AG09309 (cell line): Measurements from ENCODE around the gene ITGBL1.

ENCODE experiments used
- DNase-seq: peaks from one replicate; pipeline ENCODE4 v3.0.0-alpha.2; 2010; ENCODE audit warnings: low read depth
- H3K4me3 ChIP-seq: 2 replicates; pipeline ENCODE4 v1.5.1; 2011; ENCODE audit warnings: mild to moderate bottlenecking, low read depth, low read length, moderate library complexity; ENCODE audit not compliant: control insufficient read depth
- TF ChIP-seq, protein P1 (sequence below): IDR thresholded peaks from 2 replicates; pipeline ENCODE4 v1.5.1; 2011; ENCODE audit warnings: mild to moderate bottlenecking, low read depth, low read length, inconsistent platforms; ENCODE audit not compliant: insufficient read depth, control insufficient read depth; ENCODE audit errors: missing control alignments

ITGBL1 gene

GRCh38 chr13:101727118-101727517, 274.6 kb downstream of the ITGBL1 start:
- no peak overlapping the region for H3K4me3 ChIP-seq
- TF ChIP-seq, protein P1, sequence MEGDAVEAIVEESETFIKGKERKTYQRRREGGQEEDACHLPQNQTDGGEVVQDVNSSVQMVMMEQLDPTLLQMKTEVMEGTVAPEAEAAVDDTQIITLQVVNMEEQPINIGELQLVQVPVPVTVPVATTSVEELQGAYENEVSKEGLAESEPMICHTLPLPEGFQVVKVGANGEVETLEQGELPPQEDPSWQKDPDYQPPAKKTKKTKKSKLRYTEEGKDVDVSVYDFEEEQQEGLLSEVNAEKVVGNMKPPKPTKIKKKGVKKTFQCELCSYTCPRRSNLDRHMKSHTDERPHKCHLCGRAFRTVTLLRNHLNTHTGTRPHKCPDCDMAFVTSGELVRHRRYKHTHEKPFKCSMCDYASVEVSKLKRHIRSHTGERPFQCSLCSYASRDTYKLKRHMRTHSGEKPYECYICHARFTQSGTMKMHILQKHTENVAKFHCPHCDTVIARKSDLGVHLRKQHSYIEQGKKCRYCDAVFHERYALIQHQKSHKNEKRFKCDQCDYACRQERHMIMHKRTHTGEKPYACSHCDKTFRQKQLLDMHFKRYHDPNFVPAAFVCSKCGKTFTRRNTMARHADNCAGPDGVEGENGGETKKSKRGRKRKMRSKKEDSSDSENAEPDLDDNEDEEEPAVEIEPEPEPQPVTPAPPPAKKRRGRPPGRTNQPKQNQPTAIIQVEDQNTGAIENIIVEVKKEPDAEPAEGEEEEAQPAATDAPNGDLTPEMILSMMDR: no peak
- DNase-seq: no peak

DNA sequence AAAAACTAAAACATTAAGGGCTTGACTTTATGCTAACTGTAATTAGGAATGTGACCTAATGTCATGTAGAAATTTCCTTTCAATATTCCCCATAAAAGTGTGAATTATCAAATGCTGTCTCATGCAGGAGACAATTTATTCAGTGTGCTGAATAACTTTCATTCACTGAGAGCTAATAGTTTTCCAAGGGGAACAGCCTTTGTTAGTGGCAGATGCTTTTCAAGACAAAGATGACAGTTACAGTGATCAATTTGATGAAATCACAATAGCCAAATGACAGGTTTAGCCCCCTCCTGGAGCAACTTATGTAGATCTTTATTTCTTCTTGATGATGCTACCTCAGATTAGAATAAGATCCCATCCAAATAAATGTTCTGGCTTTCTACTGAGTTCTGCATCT, 275.5 kb downstream of the ITGBL1 start:
- no peak for DNase-seq
- TF ChIP-seq, protein P1: no peak
- H3K4me3 ChIP-seq: no peak overlapping the region

- no peak for DNase-seq
- TF ChIP-seq, protein P1: no peak
- H3K4me3 ChIP-seq: no peak overlapping the region
Measured at GRCh38 chr13:101728615-101729014, 276.1 kb downstream of the ITGBL1 start.

DNA sequence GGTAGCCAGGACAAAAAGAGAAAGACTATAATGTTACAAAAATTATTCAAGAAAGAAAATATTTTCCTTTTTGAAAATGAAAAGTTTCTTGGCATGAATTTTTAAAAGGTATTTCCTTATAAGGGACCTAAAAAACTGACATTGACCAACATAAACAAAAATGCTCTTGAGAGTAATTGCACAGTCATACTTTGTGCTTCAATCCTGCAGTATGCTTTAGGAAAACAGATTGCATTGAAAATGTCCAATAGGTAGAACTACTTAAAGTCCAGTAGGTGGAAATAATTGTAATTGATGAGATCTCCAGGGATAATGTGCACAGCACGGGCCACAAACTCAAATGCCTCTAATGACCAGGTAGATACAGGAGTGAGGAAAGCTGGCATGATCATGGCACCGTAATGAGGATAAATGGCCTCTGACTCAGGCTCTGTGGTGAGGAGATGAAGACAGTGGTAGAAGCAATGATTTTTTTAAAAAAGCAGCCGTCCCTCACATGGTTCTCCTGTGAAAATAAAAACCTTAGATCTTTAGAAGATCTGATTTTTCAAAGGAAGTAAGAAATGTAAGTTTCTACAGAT, 278.0 kb downstream of the ITGBL1 start:
- TF ChIP-seq, protein P1: no peak
- no peak for DNase-seq
- no peak overlapping the region for H3K4me3 ChIP-seq

GRCh38 chr13:101736566-101736965, 284.1 kb downstream of the ITGBL1 start:
- TF ChIP-seq, protein P1: no peak
- no peak overlapping the region for H3K4me3 ChIP-seq
- no peak for DNase-seq

GRCh38 chr13:101738336-101738735, 285.9 kb downstream of the ITGBL1 start:
- TF ChIP-seq, protein P1: no peak
- no peak for DNase-seq
- no peak overlapping the region for H3K4me3 ChIP-seq
